Progenitor cell of endocrine pancreas (in vitro differentiated cells): Measurements from ENCODE around the gene ADTRP. TPM values are rescaled to one million over a fixed set of nuclear protein-coding genes. Genes with fewer than 3 reads are reported as not detected.

Experiments used
- DNase-seq: peaks from one replicate; pipeline ENCODE4 v3.0.0; 2021; ENCODE audit warnings: low spot score; ENCODE audit not compliant: unreplicated experiment
- H3K27ac Mint-ChIP-seq: 2 replicates; pipeline ENCODE4 v1.8.0; 2021; ENCODE audit warnings: mild to moderate bottlenecking, moderate library complexity, mixed read lengths
- H3K27me3 Mint-ChIP-seq: 2 replicates; pipeline ENCODE4 v1.8.0; 2021; ENCODE audit warnings: mixed read lengths
- H3K36me3 Mint-ChIP-seq: 2 replicates; pipeline ENCODE4 v1.8.0; 2022; ENCODE audit warnings: mixed read lengths; ENCODE audit not compliant: insufficient read depth
- H3K4me1 Mint-ChIP-seq: 2 replicates; pipeline ENCODE4 v1.8.0; 2021; ENCODE audit warnings: low read depth, mixed read lengths
- H3K4me3 Mint-ChIP-seq: 2 replicates; pipeline ENCODE4 v1.8.0; 2021; ENCODE audit warnings: low read depth, mild to moderate bottlenecking, moderate library complexity, mixed read lengths
- H3K9me3 Mint-ChIP-seq: 2 replicates; pipeline ENCODE4 v1.8.0; 2021; ENCODE audit warnings: low read depth, mixed read lengths
- CTCF ChIP-seq: fragments of 200-600 bp; sonication (generic); IDR thresholded peaks from one replicate; pipeline ENCODE4 v1.5.0; 2021; ENCODE audit warnings: antibody characterized with exemption, mild to moderate bottlenecking; ENCODE audit not compliant: unreplicated experiment
- total RNA-seq: library from RNA; stranded (reverse); gene quantifications from 2 replicates; pipeline ENCODE4 v1.2.1, GENCODE V29; 2021

ADTRP gene
- total RNA-seq, 1 donor from 2014 or later, result not detected

GRCh38 chr6:11738661-11739375 is 39.8 kb downstream of the ADTRP start:
- DNase-seq, result no peak
- Mint-ChIP-seq H3K9me3 (no peaks in the 10 kb centered on the region), H3K4me3 (no peak overlapping the region), H3K27me3 (peaks cover 4% of the 10 kb centered on the region), H3K4me1 (peaks cover 23% of the 10 kb centered on the region), H3K36me3 (no peaks in the 10 kb centered on the region), H3K27ac (no peak overlapping the region)
- TF ChIP-seq CTCF, result no peak

DNA sequence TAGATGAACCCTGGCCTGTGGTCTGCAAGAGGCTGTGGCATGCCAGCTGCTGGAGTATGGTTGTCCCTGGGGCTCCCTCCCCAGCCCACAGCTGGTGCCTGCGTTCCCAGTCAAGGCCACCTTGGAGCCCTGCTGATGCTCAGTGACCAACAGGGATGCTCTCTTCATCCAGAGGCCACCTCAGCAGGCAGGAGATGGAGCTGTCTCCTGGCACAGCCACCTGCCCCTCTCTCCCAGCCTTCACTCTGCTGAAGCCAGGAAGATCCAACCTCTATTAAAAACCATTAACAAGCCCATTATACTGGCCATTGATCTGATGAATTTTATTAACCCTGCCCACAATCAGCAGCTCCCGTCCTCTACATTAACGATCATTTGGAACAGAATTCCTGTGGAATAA is 40.4 kb downstream of the ADTRP start:
- Mint-ChIP-seq H3K27ac (no peak overlapping the region), H3K4me3 (no peak overlapping the region), H3K27me3 (peaks cover 4% of the 10 kb centered on the region), H3K9me3 (no peaks in the 10 kb centered on the region), H3K36me3 (no peaks in the 10 kb centered on the region), H3K4me1 (peaks cover 23% of the 10 kb centered on the region)
- DNase-seq, result no peak
- no peak for TF ChIP-seq CTCF

GRCh38 chr6:11736601-11737000 is 42.0 kb downstream of the ADTRP start:
- Mint-ChIP-seq H3K4me3 (no peak overlapping the region), H3K27ac (no peak overlapping the region), H3K4me1 (peaks cover 25% of the 10 kb centered on the region), H3K9me3 (no peaks in the 10 kb centered on the region), H3K27me3 (peaks cover 4% of the 10 kb centered on the region), H3K36me3 (no peaks in the 10 kb centered on the region)
- TF ChIP-seq CTCF, result no peak
- no peak for DNase-seq

- Mint-ChIP-seq H3K27ac (no peak overlapping the region), H3K9me3 (no peaks in the 10 kb centered on the region), H3K36me3 (no peaks in the 10 kb centered on the region), H3K4me1 (peaks cover 28% of the 10 kb centered on the region), H3K4me3 (no peak overlapping the region), H3K27me3 (peaks cover 4% of the 10 kb centered on the region)
- TF ChIP-seq CTCF, result no peak
- DNase-seq, result no peak
Observed at GRCh38 chr6:11734861-11735613, 43.6 kb downstream of the ADTRP start.

GRCh38 chr6:11732036-11732631 is 46.5 kb downstream of the ADTRP start:
- no peak overlapping the region for H3K4me3 Mint-ChIP-seq
- no peak for DNase-seq

More at GRCh38 chr6:11732036-11732631, 46.5 kb downstream of the ADTRP start:
- H3K9me3 Mint-ChIP-seq, result no peaks in the 10 kb centered on the region
- H3K27ac Mint-ChIP-seq, result no peak overlapping the region
- H3K27me3 Mint-ChIP-seq, result peaks cover 4% of the 10 kb centered on the region
- H3K36me3 Mint-ChIP-seq, result no peaks in the 10 kb centered on the region
- H3K4me1 Mint-ChIP-seq, result peaks cover 18% of the 10 kb centered on the region
- no peak for TF ChIP-seq CTCF
